Measurements from ENCODE around the gene PLGRKT. TPM values are rescaled to one million over a fixed set of nuclear protein-coding genes. Genes with fewer than 3 reads are reported as not detected.

PLGRKT gene
- total RNA-seq, 1 experiment from 2014 or later, result 5.0 TPM

- no peak overlapping the region for H3K4me3 Mint-ChIP-seq (ENCODE audit: unreplicated experiment)
Measured at GRCh38 chr9:5375790-5376477, 61.8 kb downstream of the PLGRKT start.

DNA sequence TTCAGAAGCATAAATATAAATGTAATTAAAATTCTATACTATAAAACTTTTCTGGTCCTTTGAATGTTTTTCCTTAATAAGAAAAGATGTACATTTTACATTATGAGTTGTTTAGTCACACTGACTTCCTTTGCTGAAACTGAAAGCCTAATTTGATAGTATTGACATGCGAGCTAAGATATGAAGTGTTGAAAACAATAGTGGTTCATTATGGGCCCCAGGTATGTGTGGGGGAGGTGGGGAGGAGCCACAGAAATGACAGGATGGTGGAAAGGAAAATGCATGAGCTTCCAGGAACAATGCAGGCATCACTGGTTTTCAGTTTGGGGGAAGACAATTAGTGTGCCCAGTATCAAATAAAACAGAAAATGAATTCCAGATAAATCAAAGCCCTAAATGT, 62.6 kb downstream of the PLGRKT start:
- Mint-ChIP-seq H3K27ac (ENCODE audit: unreplicated experiment) (no peak overlapping the region), H3K9me3 (ENCODE audit: unreplicated experiment) (no peaks in the 10 kb centered on the region), H3K4me3 (ENCODE audit: unreplicated experiment) (no peak overlapping the region), H3K4me1 (ENCODE audit: low read depth, unreplicated experiment) (no peaks in the 10 kb centered on the region), H3K36me3 (ENCODE audit: insufficient read depth, unreplicated experiment) (no peaks in the 10 kb centered on the region), H3K27me3 (ENCODE audit: insufficient read depth, unreplicated experiment) (no peaks in the 10 kb centered on the region)
- POLR2A ChIA-PET, result no interaction called here
- CTCF ChIA-PET, result no interaction called here
- Histone ChIP-seq H3K36me3 (ENCODE audit: control insufficient read depth, insufficient read depth, low read length) (no peaks in the 10 kb centered on the region), H3K4me1 (no peaks in the 10 kb centered on the region), H3K4me3 (ENCODE audit: low read depth, low read length) (no peak overlapping the region), H3K27me3 (replicated peaks; ENCODE audit: control insufficient read depth, insufficient read depth, low read length) (no peaks in the 10 kb centered on the region), H3K9me3 (no peaks in the 10 kb centered on the region)
- TF ChIP-seq, protein P1, sequence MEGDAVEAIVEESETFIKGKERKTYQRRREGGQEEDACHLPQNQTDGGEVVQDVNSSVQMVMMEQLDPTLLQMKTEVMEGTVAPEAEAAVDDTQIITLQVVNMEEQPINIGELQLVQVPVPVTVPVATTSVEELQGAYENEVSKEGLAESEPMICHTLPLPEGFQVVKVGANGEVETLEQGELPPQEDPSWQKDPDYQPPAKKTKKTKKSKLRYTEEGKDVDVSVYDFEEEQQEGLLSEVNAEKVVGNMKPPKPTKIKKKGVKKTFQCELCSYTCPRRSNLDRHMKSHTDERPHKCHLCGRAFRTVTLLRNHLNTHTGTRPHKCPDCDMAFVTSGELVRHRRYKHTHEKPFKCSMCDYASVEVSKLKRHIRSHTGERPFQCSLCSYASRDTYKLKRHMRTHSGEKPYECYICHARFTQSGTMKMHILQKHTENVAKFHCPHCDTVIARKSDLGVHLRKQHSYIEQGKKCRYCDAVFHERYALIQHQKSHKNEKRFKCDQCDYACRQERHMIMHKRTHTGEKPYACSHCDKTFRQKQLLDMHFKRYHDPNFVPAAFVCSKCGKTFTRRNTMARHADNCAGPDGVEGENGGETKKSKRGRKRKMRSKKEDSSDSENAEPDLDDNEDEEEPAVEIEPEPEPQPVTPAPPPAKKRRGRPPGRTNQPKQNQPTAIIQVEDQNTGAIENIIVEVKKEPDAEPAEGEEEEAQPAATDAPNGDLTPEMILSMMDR (IDR thresholded peaks at IDR 0.05; ENCODE audit: insufficient read depth in 1 of 2, low read depth in 1 of 2, low read length in 1 of 2, severe bottlenecking in 1 of 2, unreplicated experiment in 1 of 2), result no peak
- no TSS peak for BruUV-seq (replicated peaks)
- intact Hi-C loops (cut with micrococcal nuclease; ENCODE audit: unreplicated experiment), result no loop called here
- DNase-seq, result no peak

More at GRCh38 chr9:5375790-5376477, 61.8 kb downstream of the PLGRKT start:
- POLR2A ChIA-PET, result no interaction called here
- Mint-ChIP-seq H3K4me1 (ENCODE audit: low read depth, unreplicated experiment) (no peaks in the 10 kb centered on the region), H3K9me3 (ENCODE audit: unreplicated experiment) (no peaks in the 10 kb centered on the region), H3K27ac (ENCODE audit: unreplicated experiment) (no peak overlapping the region), H3K36me3 (ENCODE audit: insufficient read depth, unreplicated experiment) (no peaks in the 10 kb centered on the region), H3K27me3 (ENCODE audit: insufficient read depth, unreplicated experiment) (no peaks in the 10 kb centered on the region)
- Histone ChIP-seq H3K9me3 (no peaks in the 10 kb centered on the region), H3K36me3 (ENCODE audit: control insufficient read depth, insufficient read depth, low read length) (no peaks in the 10 kb centered on the region), H3K4me1 (no peaks in the 10 kb centered on the region), H3K4me3 (ENCODE audit: low read depth, low read length) (no peak overlapping the region), H3K27me3 (replicated peaks; ENCODE audit: control insufficient read depth, insufficient read depth, low read length) (no peaks in the 10 kb centered on the region)
- CTCF ChIA-PET, result no interaction called here
- TF ChIP-seq, protein P1 (IDR thresholded peaks at IDR 0.05; ENCODE audit: insufficient read depth in 1 of 2, low read depth in 1 of 2, low read length in 1 of 2, severe bottlenecking in 1 of 2, unreplicated experiment in 1 of 2), result no peak
- intact Hi-C loops (cut with micrococcal nuclease; ENCODE audit: unreplicated experiment), result no loop called here
- no TSS peak for BruUV-seq (replicated peaks)
- no peak for DNase-seq

DNA sequence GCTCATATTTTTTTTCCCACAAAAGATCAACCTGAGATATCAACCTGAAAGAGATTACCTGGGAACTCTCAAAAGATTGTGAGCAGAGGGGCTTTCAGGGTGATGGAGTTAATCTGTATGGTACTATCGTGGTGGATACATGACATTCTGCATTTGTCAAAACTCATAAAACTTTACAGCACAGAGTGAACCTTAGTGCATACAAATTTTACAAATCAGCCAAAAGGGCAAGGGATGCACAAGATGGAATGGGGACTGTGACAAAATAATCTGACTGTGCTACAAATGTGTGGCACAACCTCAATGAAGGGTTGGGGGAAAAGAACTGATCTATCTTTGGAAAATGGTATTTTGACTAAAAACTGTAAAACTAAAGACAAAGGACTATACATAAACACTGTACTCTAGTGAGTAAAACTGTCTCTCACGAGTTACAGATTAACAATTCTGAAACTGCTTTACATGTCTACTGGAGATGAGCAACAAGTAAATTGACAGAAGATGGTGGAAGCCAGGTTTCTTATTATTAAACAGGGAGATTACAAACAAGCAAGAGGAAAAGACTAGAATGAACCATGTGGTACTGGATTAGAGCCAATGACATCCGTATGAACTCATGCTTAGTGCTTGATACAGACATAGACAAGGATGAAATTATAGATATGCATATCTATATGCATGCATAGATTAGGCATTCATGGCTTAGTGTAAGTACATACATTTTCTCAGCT, 73.3 kb downstream of the PLGRKT start:
- no peak for DNase-seq
- Histone ChIP-seq H3K27me3 (replicated peaks; ENCODE audit: control insufficient read depth, insufficient read depth, low read length) (no peaks in the 10 kb centered on the region), H3K4me1 (no peaks in the 10 kb centered on the region), H3K36me3 (ENCODE audit: control insufficient read depth, insufficient read depth, low read length) (no peaks in the 10 kb centered on the region), H3K4me3 (ENCODE audit: low read depth, low read length) (no peak overlapping the region), H3K9me3 (no peaks in the 10 kb centered on the region)
- no peak overlapping the region for H3K27ac Mint-ChIP-seq (ENCODE audit: unreplicated experiment)
- no peaks in the 10 kb centered on the region for H3K27me3 Mint-ChIP-seq (ENCODE audit: insufficient read depth, unreplicated experiment)
- no peaks in the 10 kb centered on the region for H3K36me3 Mint-ChIP-seq (ENCODE audit: insufficient read depth, unreplicated experiment)
- TF ChIP-seq, protein P1 (IDR thresholded peaks at IDR 0.05; ENCODE audit: insufficient read depth in 1 of 2, low read depth in 1 of 2, low read length in 1 of 2, severe bottlenecking in 1 of 2, unreplicated experiment in 1 of 2), result no peak
- H3K9me3 Mint-ChIP-seq (ENCODE audit: unreplicated experiment), result no peaks in the 10 kb centered on the region
- no TSS peak for BruUV-seq (replicated peaks)
- no peaks in the 10 kb centered on the region for H3K4me1 Mint-ChIP-seq (ENCODE audit: low read depth, unreplicated experiment)
- CTCF ChIA-PET, result no interaction called here
- H3K4me3 Mint-ChIP-seq (ENCODE audit: unreplicated experiment), result no peak overlapping the region
- intact Hi-C loops (cut with micrococcal nuclease; ENCODE audit: unreplicated experiment), result no loop called here
- POLR2A ChIA-PET, result no interaction called here
